HG03095 (cell line): Measurements from ENCODE around the gene OR6Y1.

Experiments
- ATAC-seq: cut with Tn5 transposase; IDR thresholded peaks from one replicate; pipeline ENCODE4 v1.9.1; 2021; ENCODE audit warnings: moderate library complexity; ENCODE audit not compliant: unreplicated experiment

OR6Y1 gene

DNA sequence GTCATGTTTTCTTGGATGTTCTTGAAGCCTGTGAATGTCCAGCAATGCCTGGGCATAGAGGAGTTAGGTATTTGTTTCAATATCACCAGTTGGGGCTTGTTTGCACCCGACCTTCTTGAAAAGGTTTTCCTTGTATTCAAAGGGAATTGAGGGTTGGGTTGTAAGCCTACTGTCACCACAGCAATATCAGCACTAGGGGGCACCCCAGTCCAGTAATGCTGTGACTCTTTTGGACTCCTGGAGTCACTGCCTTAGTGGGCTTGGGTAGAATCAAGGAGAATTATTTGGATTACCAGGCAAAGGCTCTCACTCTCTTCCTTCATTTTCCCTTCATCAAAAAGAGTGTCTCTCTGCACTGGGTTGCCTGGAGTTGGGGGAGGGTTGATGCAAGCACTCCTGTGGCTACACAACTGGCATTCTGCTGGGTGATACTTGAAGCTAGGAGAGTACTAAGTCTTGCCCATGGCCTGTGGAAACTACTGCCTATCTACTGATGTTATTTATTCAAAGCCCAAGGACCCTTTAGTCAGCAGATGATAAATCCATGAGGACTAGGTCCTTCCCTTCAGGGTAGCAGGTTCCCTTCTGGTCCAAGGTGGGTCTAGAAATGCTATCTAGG is 47.7 kb downstream of the OR6Y1 start:
- ATAC-seq, result no peak

DNA sequence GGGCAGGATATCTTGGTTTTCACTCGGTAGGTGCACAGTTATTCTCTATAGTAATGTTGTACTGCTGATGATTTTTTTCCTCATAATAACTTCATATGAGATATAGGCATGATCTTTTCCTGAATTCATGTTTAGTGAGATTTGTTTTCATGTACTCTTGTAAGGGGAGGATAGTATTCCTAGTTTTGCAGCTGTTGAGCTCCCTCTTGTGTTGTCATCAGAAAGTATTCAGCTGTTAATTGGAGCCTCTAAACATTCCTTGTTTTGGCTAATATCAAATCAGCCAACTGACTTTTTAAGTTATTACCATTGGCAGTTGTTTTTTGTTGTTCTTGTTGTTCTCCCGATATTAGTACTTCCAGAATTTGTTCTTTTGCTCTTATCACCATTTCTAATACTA is 57.8 kb downstream of the OR6Y1 start:
- no peak for ATAC-seq

DNA sequence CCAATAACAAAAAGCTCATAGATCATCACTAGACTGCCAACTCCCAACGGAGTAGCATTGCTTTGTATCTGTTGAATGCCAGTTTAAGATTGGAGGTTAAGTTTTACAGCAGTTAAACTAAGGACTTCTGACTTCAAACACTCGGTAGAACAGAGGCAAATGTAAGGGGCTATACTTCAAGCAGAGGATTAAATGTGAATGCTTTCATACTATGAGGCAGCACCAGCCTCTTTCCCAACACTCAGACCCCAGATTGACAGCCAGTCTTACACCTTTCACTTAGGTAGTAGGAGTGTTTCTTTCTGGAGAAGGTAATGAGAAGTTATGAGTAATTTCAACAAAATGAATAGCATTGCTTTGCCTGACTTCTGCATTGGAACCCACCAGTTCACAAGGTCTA is 59.4 kb downstream of the OR6Y1 start:
- no peak for ATAC-seq
